Muscle of arm (tissue), 12 donors: ENCODE results near the gene MEN1. TPM values are rescaled to one million over a fixed set of nuclear protein-coding genes. Genes with fewer than 3 reads are reported as not detected.

Experiments
- DNase-seq: peaks from one replicate; pipeline ENCODE4 v3.0.0-alpha.2; 2013
- polyA plus RNA-seq, 12 donors: library from polyadenylated mRNA; unstranded; fragments of 120-200 nt; gene quantifications; one replicate each; pipeline ENCODE4 v1.2.1, GENCODE V29; 2013; ENCODE audit not compliant: insufficient read length in 12 of 12

MEN1 gene
- polyA plus RNA-seq, 12 donors = 15.8 to 56.3 (median 20.1) TPM; not detected in 1

GRCh38 chr11:64787526-64788320, 22.6 kb downstream of the MEN1 start:
- peak; percentile 43 for DNase-seq

GRCh38 chr11:64786308-64786707, 24.0 kb downstream of the MEN1 start:
- DNase-seq = no peak

- DNase-seq = no peak
Measured at GRCh38 chr11:64784813-64785581, 25.4 kb downstream of the MEN1 start.

GRCh38 chr11:64778473-64779298, 31.7 kb downstream of the MEN1 start, which contains the start of gene SF1:
Gene SF1 (minus strand): TSS chr11:64778542. CDS start chr11:64778392, 150 bp downstream.
- peak; percentile 99 for DNase-seq

DNA sequence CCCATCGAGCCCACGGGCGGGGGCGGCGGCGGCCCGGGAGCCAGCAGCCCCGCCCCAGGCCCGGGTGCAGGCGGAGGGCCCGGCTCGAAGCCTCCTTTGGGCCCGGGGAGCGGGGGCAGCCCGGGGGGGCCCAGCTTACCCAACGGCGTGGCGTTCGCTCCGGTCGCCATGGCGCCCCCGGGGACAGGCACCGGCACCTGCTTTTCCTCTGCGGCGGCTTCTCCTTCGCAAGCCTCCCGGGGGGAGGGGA, 32.2 kb downstream of the MEN1 start:
- DNase-seq = no peak

GRCh38 chr11:64777449-64778222, 32.7 kb downstream of the MEN1 start:
- peak; percentile 94 for DNase-seq

GRCh38 chr11:64776875-64777274, 33.5 kb downstream of the MEN1 start:
- DNase-seq = no peak

- no peak for DNase-seq
Measured at GRCh38 chr11:64776425-64776824, 33.9 kb downstream of the MEN1 start.

- no peak for DNase-seq
Measured at GRCh38 chr11:64774144-64774543, 36.2 kb downstream of the MEN1 start.

GRCh38 chr11:64772303-64773018, 37.9 kb downstream of the MEN1 start:
- DNase-seq = no peak

GRCh38 chr11:64771861-64772260, 38.5 kb downstream of the MEN1 start:
- DNase-seq = no peak

GRCh38 chr11:64770120-64770519, 40.2 kb downstream of the MEN1 start:
- DNase-seq = no peak

GRCh38 chr11:64769283-64769682, 41.1 kb downstream of the MEN1 start:
- no peak for DNase-seq

- DNase-seq = no peak
Measured at GRCh38 chr11:64768300-64768694, 42.1 kb downstream of the MEN1 start.

DNA sequence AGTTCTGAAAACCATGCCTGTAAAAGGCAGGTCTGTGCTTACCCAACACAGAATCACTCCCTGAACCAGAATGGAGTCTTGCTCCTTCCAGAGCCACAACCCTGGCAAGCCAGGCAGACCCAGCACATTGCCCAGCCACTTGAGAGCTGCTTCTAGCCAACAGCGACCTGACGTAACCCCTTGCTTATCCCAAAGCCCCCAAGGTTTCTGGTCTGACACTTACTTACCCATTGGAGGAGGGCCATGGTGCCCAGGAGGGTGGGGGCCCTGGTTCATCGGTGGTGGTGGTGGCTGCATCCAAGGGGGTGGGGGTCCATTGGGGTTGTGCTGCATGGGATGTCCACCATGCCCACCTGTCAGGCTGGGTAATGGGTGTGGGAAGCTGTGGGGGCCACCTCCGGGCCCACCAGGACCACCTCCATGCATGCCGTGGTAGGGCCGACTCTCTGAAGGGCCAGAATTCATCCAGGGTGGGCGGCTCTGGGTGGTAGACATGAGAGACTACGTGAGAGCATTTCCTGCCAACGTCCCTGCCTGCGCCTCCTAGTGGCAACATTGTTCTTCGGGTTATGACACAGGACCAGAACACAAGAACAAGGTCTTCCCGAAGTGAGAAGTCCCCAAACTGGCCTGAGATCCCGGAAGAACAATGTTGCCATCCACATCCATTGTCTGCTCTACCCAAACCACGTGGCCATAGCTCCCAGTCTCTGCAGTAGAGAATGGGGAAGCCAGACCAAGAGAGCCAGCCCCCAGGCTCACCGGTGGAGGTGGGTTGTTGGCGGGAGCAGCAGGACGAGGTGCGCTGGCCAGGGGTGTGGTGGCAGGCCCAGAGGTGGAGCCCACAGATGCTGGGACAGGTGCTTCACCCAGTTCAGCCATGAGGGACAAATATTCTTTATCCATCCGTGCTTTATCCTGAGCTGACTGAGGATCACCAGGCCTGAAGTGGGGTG, 42.7 kb downstream of the MEN1 start:
- DNase-seq = no peak

- DNase-seq = no peak
Measured at GRCh38 chr11:64766881-64767280, 43.5 kb downstream of the MEN1 start.

DNA sequence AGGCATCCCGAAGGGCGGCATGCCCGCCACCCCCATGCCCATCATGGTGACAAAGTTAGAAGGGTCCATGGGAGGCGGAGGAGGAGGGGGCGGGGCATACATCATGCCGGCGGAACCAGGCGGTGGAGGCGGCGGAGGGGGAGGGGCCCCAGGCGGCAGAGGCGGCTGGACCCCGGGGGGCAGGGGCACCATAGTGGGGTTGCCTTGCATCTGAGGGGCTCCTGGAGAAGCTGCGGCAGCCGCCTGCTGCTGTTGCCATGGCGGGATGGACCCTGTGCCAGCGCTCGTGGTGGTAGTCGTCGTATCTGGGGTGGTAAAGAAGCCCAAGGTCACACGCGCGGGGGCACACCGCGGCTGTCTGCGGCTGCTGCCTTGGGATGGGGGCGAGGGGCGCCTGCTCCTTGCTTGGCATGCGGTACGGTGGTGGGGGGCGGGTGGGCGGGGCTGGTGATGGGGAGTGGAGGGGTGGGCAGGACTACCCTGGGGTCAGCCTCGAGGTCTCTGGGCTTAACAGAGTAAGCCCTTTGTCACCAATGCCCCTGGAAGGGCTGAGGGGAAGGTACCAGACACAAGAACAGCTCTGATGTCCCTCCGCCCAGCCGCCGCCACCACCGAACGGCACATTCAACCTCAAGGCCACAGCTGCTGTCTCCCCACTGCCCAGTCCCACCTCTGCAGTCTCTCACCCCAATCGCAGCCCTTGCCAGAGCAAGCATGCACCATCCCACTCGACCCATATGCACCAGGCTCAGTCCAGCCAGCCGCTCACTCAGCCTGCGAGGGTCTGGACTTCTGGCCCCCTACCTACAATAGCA, 44.3 kb downstream of the MEN1 start:
- DNase-seq = no peak

GRCh38 chr11:64765291-64765850, 45.0 kb downstream of the MEN1 start:
- DNase-seq = no peak

GRCh38 chr11:64764753-64765152, 45.6 kb downstream of the MEN1 start:
- no peak for DNase-seq
